ENCODE data around the gene TRAF3IP1. TPM values are rescaled to one million over a fixed set of nuclear protein-coding genes. Genes with fewer than 3 reads are reported as not detected.
A peak's percentile ranks its signal among the peaks of the same experiment; 100 is the strongest.

Gene TRAF3IP1
- total RNA-seq, 4 donors from 2014 or later, result 11.6 to 17.4 (median 15.7) TPM

DNA sequence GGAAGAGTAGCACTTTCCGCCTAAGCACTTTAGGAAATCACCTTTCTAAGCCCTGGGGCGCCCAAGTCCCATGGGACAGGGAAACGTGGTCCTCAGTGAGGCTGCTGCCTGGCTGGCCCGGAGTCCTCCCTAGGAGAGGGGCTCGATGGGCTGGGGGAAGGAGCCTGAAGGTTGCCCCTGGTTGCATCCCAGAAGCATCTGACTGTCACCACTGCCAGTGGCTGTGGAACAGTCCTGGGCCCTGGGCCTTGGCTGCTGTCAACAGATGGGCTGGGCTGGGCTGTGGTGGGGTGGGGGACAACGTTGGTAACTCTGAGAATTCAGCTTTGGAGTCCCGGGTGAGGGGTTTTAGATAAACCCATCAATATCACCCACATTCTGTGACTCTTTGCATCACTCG lies 128.9 kb downstream of the TRAF3IP1 start:
- TF ChIP-seq EP300 (IDR thresholded peaks at IDR 0.05) (no peak), POLR2A (IDR thresholded peaks at IDR 0.05) (no peak)
- TF ChIP-seq, protein P1, sequence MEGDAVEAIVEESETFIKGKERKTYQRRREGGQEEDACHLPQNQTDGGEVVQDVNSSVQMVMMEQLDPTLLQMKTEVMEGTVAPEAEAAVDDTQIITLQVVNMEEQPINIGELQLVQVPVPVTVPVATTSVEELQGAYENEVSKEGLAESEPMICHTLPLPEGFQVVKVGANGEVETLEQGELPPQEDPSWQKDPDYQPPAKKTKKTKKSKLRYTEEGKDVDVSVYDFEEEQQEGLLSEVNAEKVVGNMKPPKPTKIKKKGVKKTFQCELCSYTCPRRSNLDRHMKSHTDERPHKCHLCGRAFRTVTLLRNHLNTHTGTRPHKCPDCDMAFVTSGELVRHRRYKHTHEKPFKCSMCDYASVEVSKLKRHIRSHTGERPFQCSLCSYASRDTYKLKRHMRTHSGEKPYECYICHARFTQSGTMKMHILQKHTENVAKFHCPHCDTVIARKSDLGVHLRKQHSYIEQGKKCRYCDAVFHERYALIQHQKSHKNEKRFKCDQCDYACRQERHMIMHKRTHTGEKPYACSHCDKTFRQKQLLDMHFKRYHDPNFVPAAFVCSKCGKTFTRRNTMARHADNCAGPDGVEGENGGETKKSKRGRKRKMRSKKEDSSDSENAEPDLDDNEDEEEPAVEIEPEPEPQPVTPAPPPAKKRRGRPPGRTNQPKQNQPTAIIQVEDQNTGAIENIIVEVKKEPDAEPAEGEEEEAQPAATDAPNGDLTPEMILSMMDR (IDR thresholded peaks at IDR 0.05), result no peak
- no peaks in the 10 kb centered on the region for H3K9me3 ChIP-seq
- H3K27ac ChIP-seq, result peak overlapping the region in 1 of 4 donors; percentile 50
- no peaks in the 10 kb centered on the region for H3K27me3 ChIP-seq
- WGBS, 2 donors, result 77 to 80% methylated on average over 7 to 8 of the region's 8 CpGs
- peaks cover 0 to 86% (median 9%) of the 10 kb centered on the region in 3 donors for H3K36me3 ChIP-seq
- no peak overlapping the region for H3K4me3 ChIP-seq
- no peak for DNase-seq (ENCODE audit: low spot score in 2 of 2)
- peaks cover 0 to 33% (median 4%) of the 10 kb centered on the region in 4 donors for H3K4me1 ChIP-seq

- H3K36me3 ChIP-seq, result peaks cover 0 to 79% (median 9%) of the 10 kb centered on the region in 3 donors
- 75 to 81% methylated on average over 9 of the region's 9 CpGs for WGBS, 2 donors
- H3K9me3 ChIP-seq, result no peaks in the 10 kb centered on the region
- H3K4me3 ChIP-seq, result no peak overlapping the region
- no peaks in the 10 kb centered on the region for H3K27me3 ChIP-seq
- TF ChIP-seq, protein P1 (IDR thresholded peaks at IDR 0.05), result no peak
- TF ChIP-seq EP300 (IDR thresholded peaks at IDR 0.05), result peak in 1 of 2 donors; percentile 62
- peak; percentile 69 to 82 for DNase-seq (ENCODE audit: low spot score in 2 of 2)
- peak overlapping the region in 2 of 4 donors; percentile 12 to 50 for H3K27ac ChIP-seq
- peaks cover 0 to 33% (median 4%) of the 10 kb centered on the region in 4 donors for H3K4me1 ChIP-seq
Measured at GRCh38 chr2:238449909-238450417, 129.6 kb downstream of the TRAF3IP1 start.

- Histone ChIP-seq H3K4me1 (peaks cover 0 to 33% (median 4%) of the 10 kb centered on the region in 4 donors), H3K4me3 (no peak overlapping the region), H3K27me3 (no peaks in the 10 kb centered on the region), H3K27ac (peak overlapping the region in 2 of 4 donors; percentile 12 to 50), H3K36me3 (peaks cover 0 to 74% (median 7%) of the 10 kb centered on the region in 3 donors), H3K9me3 (no peaks in the 10 kb centered on the region)
- TF ChIP-seq, protein P1 (IDR thresholded peaks at IDR 0.05), result no peak
- TF ChIP-seq POLR2A (IDR thresholded peaks at IDR 0.05) (no peak), EP300 (IDR thresholded peaks at IDR 0.05) (no peak)
- no peak for DNase-seq (ENCODE audit: low spot score in 2 of 2)
- 72 to 82% methylated on average over 10 to 11 of the region's 11 CpGs for whole genome bisulfite sequencing, 2 donors
Measured at GRCh38 chr2:238450440-238450861, 130.1 kb downstream of the TRAF3IP1 start.

Small RNA genes lying within 50 kb of the gene (small RNA-seq; reads per million reads assigned to genes)
- not detected for gene RNU6-234P

Other genes starting within 250 kb of the TRAF3IP1 start
- gene ESPNL, start 220.2 kb upstream of the TRAF3IP1 start, total RNA-seq, result 1 to 10 TPM in 1 of 4 donors, under 1 TPM in 1, not detected in 2; 0.44 to 2.1 TPM
- gene KLHL30, start 181.8 kb upstream of the TRAF3IP1 start, total RNA-seq, result 1 to 10 TPM in 3 of 4 donors, under 1 TPM in 1; 0.63 to 2.1 (median 1.6) TPM
- not detected for gene ERFE, start 161.5 kb upstream of the TRAF3IP1 start, total RNA-seq
- 10 to 100 TPM; 40.8 to 53.1 (median 47.9) TPM for gene ILKAP, start 116.8 kb upstream of the TRAF3IP1 start, total RNA-seq
- gene HES6, start 80.5 kb upstream of the TRAF3IP1 start, total RNA-seq, result 10 to 100 TPM in 2 of 4 donors, 1 to 10 TPM in 2; 4.4 to 18.6 (median 12.4) TPM
- 10 to 100 TPM in 2 of 4 donors, 1 to 10 TPM in 2; 8.2 to 18.6 (median 9.8) TPM for gene PER2, start 31.9 kb upstream of the TRAF3IP1 start, total RNA-seq
- 10 to 100 TPM; 21.3 to 26.0 (median 24.2) TPM for gene ASB1, start 106.4 kb downstream of the TRAF3IP1 start, total RNA-seq